Measurements from ENCODE around the gene BIN1.

The BIN1 gene

DNA sequence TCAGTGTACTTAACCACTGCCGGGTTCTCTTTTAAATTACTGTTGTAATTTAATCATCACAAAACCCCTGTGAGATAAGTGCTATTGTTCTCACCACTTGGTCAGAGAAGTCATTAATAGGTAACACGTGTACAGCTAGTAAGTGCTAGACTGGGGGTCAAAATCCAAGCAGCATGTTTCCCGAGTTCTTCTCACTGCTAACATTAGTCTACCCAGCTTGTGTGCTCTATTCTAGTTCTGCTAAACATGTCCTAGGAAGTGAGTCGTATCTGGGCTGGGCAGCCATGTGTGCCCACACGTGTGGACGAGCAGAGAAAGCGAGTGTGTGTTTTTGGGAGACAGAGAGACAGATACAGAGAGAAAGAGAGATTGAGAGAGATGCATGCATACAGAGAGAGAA lies 94.1 kb downstream of the BIN1 start:
- FAIRE-seq (no peak), DNase-seq (ENCODE audit: insufficient read length, low spot score) (no peak)
- TF ChIP-seq SPI1 (IDR thresholded peaks at IDR 0.05; ENCODE audit: low read depth, low read length), result no peak
- no peak for TF ChIP-seq POLR2AphosphoS5 (IDR thresholded peaks at IDR 0.05; ENCODE audit: low read depth, low read length)
- no peak for TF ChIP-seq POLR2A (IDR thresholded peaks at IDR 0.05; ENCODE audit: low read depth, low read length)
- no peak for TF ChIP-seq TAF1 (IDR thresholded peaks at IDR 0.05; ENCODE audit: low read depth, low read length)
- TF ChIP-seq PAX5 (IDR thresholded peaks at IDR 0.05; ENCODE audit: insufficient read depth, low read length, severe bottlenecking), result no peak
- TF ChIP-seq POU2F2 (IDR thresholded peaks at IDR 0.05; ENCODE audit: low read depth, low read length), result no peak

- DNase-seq (ENCODE audit: insufficient read length, low spot score), result no peak
- FAIRE-seq, result no peak
- TF ChIP-seq SPI1 (IDR thresholded peaks at IDR 0.05; ENCODE audit: low read depth, low read length) (no peak), PAX5 (IDR thresholded peaks at IDR 0.05; ENCODE audit: insufficient read depth, low read length, severe bottlenecking) (no peak), POLR2A (IDR thresholded peaks at IDR 0.05; ENCODE audit: low read depth, low read length) (no peak), TAF1 (IDR thresholded peaks at IDR 0.05; ENCODE audit: low read depth, low read length) (no peak), POLR2AphosphoS5 (IDR thresholded peaks at IDR 0.05; ENCODE audit: low read depth, low read length) (no peak), POU2F2 (IDR thresholded peaks at IDR 0.05; ENCODE audit: low read depth, low read length) (no peak)
These were observed 94.7 kb downstream of the BIN1 start for GRCh38 chr2:127012215-127012614.

DNA sequence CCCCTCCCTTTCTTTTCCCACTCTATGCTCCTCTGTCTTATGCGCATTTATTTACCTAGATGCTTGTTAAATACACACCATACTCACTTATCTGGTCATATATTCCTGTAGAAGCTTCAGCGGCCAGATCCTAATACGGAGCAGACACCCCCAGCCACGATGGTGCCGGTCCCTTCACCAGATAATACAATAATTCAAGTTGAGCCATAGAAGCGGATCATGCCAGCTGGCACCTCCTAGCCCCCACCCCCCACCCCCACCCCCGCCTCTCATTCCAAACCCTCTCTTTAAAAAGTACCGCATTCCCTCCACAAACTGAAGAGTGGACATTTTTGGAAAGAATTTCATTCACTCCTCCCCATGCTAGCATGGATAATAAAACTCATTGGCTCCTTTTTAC lies 95.2 kb downstream of the BIN1 start:
- FAIRE-seq, result no peak
- TF ChIP-seq PAX5 (IDR thresholded peaks at IDR 0.05; ENCODE audit: insufficient read depth, low read length, severe bottlenecking), result no peak
- no peak for TF ChIP-seq POLR2A (IDR thresholded peaks at IDR 0.05; ENCODE audit: low read depth, low read length)
- TF ChIP-seq SPI1 (IDR thresholded peaks at IDR 0.05; ENCODE audit: low read depth, low read length), result no peak
- TF ChIP-seq POU2F2 (IDR thresholded peaks at IDR 0.05; ENCODE audit: low read depth, low read length), result no peak
- no peak for TF ChIP-seq TAF1 (IDR thresholded peaks at IDR 0.05; ENCODE audit: low read depth, low read length)
- no peak for TF ChIP-seq POLR2AphosphoS5 (IDR thresholded peaks at IDR 0.05; ENCODE audit: low read depth, low read length)

DNA sequence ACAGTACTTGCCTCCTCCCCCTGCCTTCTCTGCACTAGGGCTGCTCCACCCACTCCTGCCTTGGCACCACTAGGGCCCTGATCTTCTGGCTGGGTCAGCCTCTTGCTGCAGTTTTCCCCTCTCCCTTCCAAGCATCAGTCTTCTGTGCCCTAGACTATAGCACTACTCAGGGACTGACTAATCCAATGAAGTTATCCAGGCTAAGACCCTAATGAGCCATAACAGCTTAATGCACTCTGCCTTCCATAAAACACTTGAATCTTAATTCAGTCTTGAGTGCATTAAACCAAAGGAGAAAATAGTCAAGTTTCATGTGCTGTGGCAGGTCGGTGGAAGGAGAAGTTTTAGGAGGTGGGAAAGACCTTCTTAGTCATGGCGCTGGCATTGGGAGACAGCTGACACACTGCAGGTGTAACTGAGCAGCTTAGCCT lies 95.7 kb downstream of the BIN1 start:
- FAIRE-seq (no peak), DNase-seq (ENCODE audit: insufficient read length, low spot score) (no peak)
- no peak for TF ChIP-seq POU2F2 (IDR thresholded peaks at IDR 0.05; ENCODE audit: low read depth, low read length)
- TF ChIP-seq POLR2AphosphoS5 (IDR thresholded peaks at IDR 0.05; ENCODE audit: low read depth, low read length), result no peak

More for the DNA sequence above, 95.2 kb downstream of the BIN1 start:
- DNase-seq (ENCODE audit: insufficient read length, low spot score), result no peak

- no peak for FAIRE-seq
These were observed 98.5 kb downstream of the BIN1 start for GRCh38 chr2:127008265-127009015.

GRCh38 chr2:127007652-127008051 lies 99.3 kb downstream of the BIN1 start:
- TF ChIP-seq SPI1 (IDR thresholded peaks at IDR 0.05; ENCODE audit: low read depth, low read length) (no peak), POU2F2 (IDR thresholded peaks at IDR 0.05; ENCODE audit: low read depth, low read length) (no peak), PAX5 (IDR thresholded peaks at IDR 0.05; ENCODE audit: insufficient read depth, low read length, severe bottlenecking) (no peak), TAF1 (IDR thresholded peaks at IDR 0.05; ENCODE audit: low read depth, low read length) (no peak), POLR2A (IDR thresholded peaks at IDR 0.05; ENCODE audit: low read depth, low read length) (no peak), POLR2AphosphoS5 (IDR thresholded peaks at IDR 0.05; ENCODE audit: low read depth, low read length) (no peak)
- FAIRE-seq, result no peak
- DNase-seq (ENCODE audit: insufficient read length, low spot score), result no peak

More at GRCh38 chr2:127008265-127009015, 98.5 kb downstream of the BIN1 start:
- no peak for DNase-seq (ENCODE audit: insufficient read length, low spot score)
- TF ChIP-seq POLR2AphosphoS5 (IDR thresholded peaks at IDR 0.05; ENCODE audit: low read depth, low read length), result no peak
- no peak for TF ChIP-seq SPI1 (IDR thresholded peaks at IDR 0.05; ENCODE audit: low read depth, low read length)
- TF ChIP-seq PAX5 (IDR thresholded peaks at IDR 0.05; ENCODE audit: insufficient read depth, low read length, severe bottlenecking), result no peak
- no peak for TF ChIP-seq TAF1 (IDR thresholded peaks at IDR 0.05; ENCODE audit: low read depth, low read length)
- no peak for TF ChIP-seq POU2F2 (IDR thresholded peaks at IDR 0.05; ENCODE audit: low read depth, low read length)
- TF ChIP-seq POLR2A (IDR thresholded peaks at IDR 0.05; ENCODE audit: low read depth, low read length), result no peak

- no peak for TF ChIP-seq POLR2A (IDR thresholded peaks at IDR 0.05; ENCODE audit: low read depth, low read length)
- TF ChIP-seq SPI1 (IDR thresholded peaks at IDR 0.05; ENCODE audit: low read depth, low read length), result no peak
- TF ChIP-seq POU2F2 (IDR thresholded peaks at IDR 0.05; ENCODE audit: low read depth, low read length), result no peak
- TF ChIP-seq PAX5 (IDR thresholded peaks at IDR 0.05; ENCODE audit: insufficient read depth, low read length, severe bottlenecking), result no peak
- no peak for TF ChIP-seq POLR2AphosphoS5 (IDR thresholded peaks at IDR 0.05; ENCODE audit: low read depth, low read length)
- no peak for TF ChIP-seq TAF1 (IDR thresholded peaks at IDR 0.05; ENCODE audit: low read depth, low read length)
- FAIRE-seq (no peak), DNase-seq (ENCODE audit: insufficient read length, low spot score) (no peak)
These were observed 100.0 kb downstream of the BIN1 start for GRCh38 chr2:127006962-127007361.

DNA sequence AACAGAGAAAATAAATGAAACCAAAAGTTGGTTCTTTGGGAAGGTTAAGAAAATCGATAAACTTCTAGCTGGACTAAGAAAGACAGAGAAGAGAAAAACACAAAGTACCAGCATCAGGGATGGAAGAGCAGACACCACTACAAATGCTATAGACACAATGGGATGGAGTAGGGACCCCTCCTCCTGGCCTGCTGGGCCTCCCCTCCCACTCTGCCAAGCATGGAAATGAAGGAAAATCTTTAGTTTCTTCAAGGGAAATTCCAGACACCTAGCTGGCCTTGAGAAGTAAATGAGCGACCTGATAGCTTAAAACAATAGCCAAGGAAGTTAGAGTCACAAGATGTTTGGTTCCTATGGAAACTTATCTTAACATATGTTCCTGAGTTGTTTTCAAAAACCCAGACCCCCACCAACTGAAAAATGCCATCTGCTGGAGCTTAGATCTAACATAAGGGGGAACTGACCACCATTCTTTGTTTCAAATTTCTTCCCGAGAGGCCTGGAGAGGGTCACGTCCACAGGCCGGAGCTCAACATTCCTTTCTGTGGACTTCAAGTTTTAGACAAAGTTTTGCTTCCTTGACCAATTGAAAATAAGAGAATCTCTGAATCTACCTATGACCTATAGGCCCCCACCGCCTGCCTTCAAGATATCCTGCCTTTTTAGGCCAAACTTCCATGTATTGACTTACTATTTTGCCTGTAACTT lies 101.9 kb downstream of the BIN1 start:
- DNase-seq (ENCODE audit: insufficient read length, low spot score), result no peak
- TF ChIP-seq SPI1 (IDR thresholded peaks at IDR 0.05; ENCODE audit: low read depth, low read length), result no peak
- TF ChIP-seq POU2F2 (IDR thresholded peaks at IDR 0.05; ENCODE audit: low read depth, low read length), result no peak
- TF ChIP-seq POLR2A (IDR thresholded peaks at IDR 0.05; ENCODE audit: low read depth, low read length), result no peak
- no peak for TF ChIP-seq PAX5 (IDR thresholded peaks at IDR 0.05; ENCODE audit: insufficient read depth, low read length, severe bottlenecking)
- no peak for TF ChIP-seq TAF1 (IDR thresholded peaks at IDR 0.05; ENCODE audit: low read depth, low read length)
- TF ChIP-seq POLR2AphosphoS5 (IDR thresholded peaks at IDR 0.05; ENCODE audit: low read depth, low read length), result no peak
- no peak for FAIRE-seq

DNA sequence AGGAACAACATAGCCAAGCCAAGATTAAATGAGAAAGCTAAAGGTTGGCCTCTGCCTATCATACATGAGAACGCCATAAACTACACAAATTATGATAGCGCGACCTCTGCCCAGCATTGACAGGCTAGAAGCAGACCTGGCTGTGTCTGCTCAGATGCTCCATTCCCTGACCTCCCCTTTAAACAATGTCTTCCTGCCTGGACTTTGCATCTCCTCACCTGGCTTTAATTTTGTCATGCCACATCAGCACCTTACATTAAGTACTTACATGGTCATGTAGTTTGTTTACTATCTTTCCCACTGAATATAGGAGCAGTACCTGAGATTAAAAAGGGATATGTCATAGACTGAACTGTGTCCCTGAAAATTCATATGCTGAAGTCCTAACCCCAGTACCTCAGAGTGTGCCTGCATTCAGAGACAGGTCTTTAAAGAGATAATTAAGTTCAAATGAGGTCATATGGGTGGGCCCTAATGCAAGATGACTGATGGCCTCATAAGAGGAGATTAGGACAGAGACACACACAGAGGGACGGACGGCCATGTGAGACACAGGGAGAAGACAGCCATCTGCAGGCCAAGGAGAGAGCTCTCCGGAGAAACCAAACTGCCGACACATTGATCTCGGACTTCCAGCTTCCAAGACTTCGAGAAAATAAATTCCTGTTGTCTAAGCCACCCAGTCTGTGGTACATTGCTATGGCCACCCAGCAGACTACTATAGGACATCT lies 103.7 kb downstream of the BIN1 start:
- FAIRE-seq (no peak), DNase-seq (ENCODE audit: insufficient read length, low spot score) (no peak)
- TF ChIP-seq TAF1 (IDR thresholded peaks at IDR 0.05; ENCODE audit: low read depth, low read length) (no peak), POLR2AphosphoS5 (IDR thresholded peaks at IDR 0.05; ENCODE audit: low read depth, low read length) (no peak)

Data from GM12891 (cell line).